GM23248 (cell line): ENCODE results near the gene BAIAP2L2. TPM values are rescaled to one million over a fixed set of nuclear protein-coding genes. Genes with fewer than 3 reads are reported as not detected.

Experiments used
- DNase-seq: peaks from one replicate; pipeline ENCODE4 v3.0.0-alpha.2; 2015
- H2AFZ ChIP-seq: fragments of 200-600 bp; sonication (generic); 2 replicates; pipeline ENCODE4 v1.6.1; 2016; ENCODE audit warnings: antibody characterized with exemption
- H3F3A ChIP-seq: fragments of 200-600 bp; sonication (generic); 2 replicates; pipeline ENCODE4 v1.6.1; 2016; ENCODE audit warnings: mild to moderate bottlenecking, antibody characterized with exemption, mixed run types; ENCODE audit not compliant: insufficient read depth
- H3K27ac ChIP-seq: fragments of 200-600 bp; sonication (generic); 2 replicates; pipeline ENCODE4 v1.5.1; 2016; ENCODE audit warnings: mild to moderate bottlenecking
- H3K27me3 ChIP-seq: fragments of 200-600 bp; sonication (generic); replicated peaks from 2 replicates; pipeline ENCODE4 v1.6.1; 2016; ENCODE audit warnings: mild to moderate bottlenecking; ENCODE audit not compliant: insufficient read depth
- H3K36me3 ChIP-seq: fragments of 200-600 bp; sonication (generic); 2 replicates; pipeline ENCODE4 v1.6.1; 2016; ENCODE audit warnings: low read depth, mild to moderate bottlenecking
- H3K4me1 ChIP-seq: fragments of 200-600 bp; sonication (generic); 2 replicates; pipeline ENCODE4 v1.6.1; 2016; ENCODE audit warnings: mild to moderate bottlenecking; ENCODE audit not compliant: insufficient read depth
- H3K4me2 ChIP-seq: fragments of 200-600 bp; sonication (generic); one replicate; pipeline ENCODE4 v1.6.1; 2016; ENCODE audit warnings: mild to moderate bottlenecking; ENCODE audit not compliant: unreplicated experiment
- H3K4me3 ChIP-seq: fragments of 200-600 bp; sonication (generic); 2 replicates; pipeline ENCODE4 v1.5.1; 2016; ENCODE audit warnings: mild to moderate bottlenecking
- H3K79me2 ChIP-seq: fragments of 200-600 bp; sonication (generic); 2 replicates; pipeline ENCODE4 v1.6.1; 2016; ENCODE audit warnings: mild to moderate bottlenecking; ENCODE audit not compliant: insufficient read depth
- H3K9ac ChIP-seq: fragments of 200-600 bp; sonication (generic); 2 replicates; pipeline ENCODE4 v1.6.1; 2016; ENCODE audit warnings: mild to moderate bottlenecking
- H3K9me2 ChIP-seq: fragments of 200-600 bp; sonication (generic); 2 replicates; pipeline ENCODE4 v1.6.1; 2016; ENCODE audit warnings: mixed run types, mild to moderate bottlenecking, moderate library complexity; ENCODE audit not compliant: insufficient read depth
- H3K9me3 ChIP-seq: fragments of 200-600 bp; sonication (generic); one replicate; pipeline ENCODE4 v1.6.1; 2017; ENCODE audit warnings: low read depth
- H4K20me1 ChIP-seq: fragments of 200-600 bp; sonication (generic); 2 replicates; pipeline ENCODE4 v1.6.0; 2016; ENCODE audit not compliant: insufficient read depth
- EZH2 ChIP-seq: fragments of 200-600 bp; sonication (generic); IDR thresholded peaks from 2 replicates; pipeline ENCODE4 v1.6.1; 2018; ENCODE audit warnings: antibody characterized with exemption, mild to moderate bottlenecking; ENCODE audit not compliant: insufficient read depth, poor library complexity, severe bottlenecking
- EZH2phosphoT487 ChIP-seq: fragments of 200-600 bp; sonication (generic); IDR thresholded peaks from 2 replicates; pipeline ENCODE4 v1.6.1; 2018; ENCODE audit warnings: antibody characterized with exemption, moderate library complexity, mild to moderate bottlenecking, low read depth; ENCODE audit not compliant: insufficient read depth
- WGBS, 2 experiments: methylation state at CpG; one replicate each; pipeline ENCODE4 v1.1.6; 2015 to 2017; ENCODE audit warnings: low lambda C conversion rate in 2 of 2, low coverage in 1 of 2; ENCODE audit errors: missing lambda C conversion rate in 2 of 2; 5-methylcytosine and 5-hydroxymethylcytosine counted together
- in situ Hi-C: fragments of 300-500 bp; cut with MboI; formaldehyde crosslinking; loops from 2 replicates; pipeline ENCODE4 v1.15.0; 2020
- polyA plus RNA-seq: library from polyadenylated mRNA; unstranded; fragments of >200 nt; fragmentation: Nextera tagmentation; extraction: Ambion mirVana; gene quantifications from 2 replicates; pipeline ENCODE4 v1.2.1, GENCODE V29; 2016
- total RNA-seq: library from RNA; depleted of rRNA; stranded (reverse); fragments of >200 nt; shearing (Covaris generic); gene quantifications from 2 replicates; pipeline ENCODE4 v1.2.3, GENCODE V29; 2014

The BAIAP2L2 gene
- total and polyA plus RNA-seq, 2 experiments from 2014 or later: 12.6 to 13.4 TPM

DNA sequence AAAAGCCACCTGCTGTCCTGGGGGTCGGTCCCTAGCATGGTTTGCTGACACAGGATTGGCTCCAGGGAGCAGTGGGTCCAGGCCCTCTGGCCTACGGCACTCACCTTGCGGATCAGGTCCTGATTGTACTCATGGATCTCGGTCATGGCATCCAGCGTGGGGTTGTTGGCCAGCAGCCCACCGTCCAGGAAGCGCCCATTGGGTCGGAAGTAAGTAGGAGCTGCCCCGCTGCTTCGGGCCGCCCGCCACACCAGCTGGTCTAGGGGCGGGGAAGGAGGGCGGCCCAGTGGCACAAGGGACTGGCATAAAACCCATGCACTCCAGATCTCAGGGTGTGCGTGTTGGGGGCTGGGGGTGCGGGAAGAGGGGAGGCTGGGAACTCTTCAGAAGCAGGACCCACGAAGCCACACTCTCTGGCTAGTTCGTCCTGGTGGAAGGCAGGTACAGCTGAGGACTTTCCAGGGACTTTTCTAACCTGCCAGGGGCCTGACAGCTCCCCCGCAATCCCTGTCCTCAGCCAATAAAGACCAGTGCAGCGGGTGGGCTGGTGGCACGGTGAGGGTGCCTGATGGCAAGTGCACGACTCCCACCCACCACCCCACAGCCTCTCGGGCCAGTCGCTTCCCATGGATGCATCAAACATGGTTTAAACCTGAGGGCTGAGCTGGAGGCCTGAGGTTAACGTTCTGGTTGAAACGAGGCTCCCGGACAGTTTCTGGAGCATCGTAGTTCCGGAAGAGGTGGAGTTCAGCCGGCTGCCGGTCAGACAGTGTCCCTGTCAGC lies 5.1 kb upstream of the BAIAP2L2 start:
- in situ Hi-C loops: no loop called here

DNA sequence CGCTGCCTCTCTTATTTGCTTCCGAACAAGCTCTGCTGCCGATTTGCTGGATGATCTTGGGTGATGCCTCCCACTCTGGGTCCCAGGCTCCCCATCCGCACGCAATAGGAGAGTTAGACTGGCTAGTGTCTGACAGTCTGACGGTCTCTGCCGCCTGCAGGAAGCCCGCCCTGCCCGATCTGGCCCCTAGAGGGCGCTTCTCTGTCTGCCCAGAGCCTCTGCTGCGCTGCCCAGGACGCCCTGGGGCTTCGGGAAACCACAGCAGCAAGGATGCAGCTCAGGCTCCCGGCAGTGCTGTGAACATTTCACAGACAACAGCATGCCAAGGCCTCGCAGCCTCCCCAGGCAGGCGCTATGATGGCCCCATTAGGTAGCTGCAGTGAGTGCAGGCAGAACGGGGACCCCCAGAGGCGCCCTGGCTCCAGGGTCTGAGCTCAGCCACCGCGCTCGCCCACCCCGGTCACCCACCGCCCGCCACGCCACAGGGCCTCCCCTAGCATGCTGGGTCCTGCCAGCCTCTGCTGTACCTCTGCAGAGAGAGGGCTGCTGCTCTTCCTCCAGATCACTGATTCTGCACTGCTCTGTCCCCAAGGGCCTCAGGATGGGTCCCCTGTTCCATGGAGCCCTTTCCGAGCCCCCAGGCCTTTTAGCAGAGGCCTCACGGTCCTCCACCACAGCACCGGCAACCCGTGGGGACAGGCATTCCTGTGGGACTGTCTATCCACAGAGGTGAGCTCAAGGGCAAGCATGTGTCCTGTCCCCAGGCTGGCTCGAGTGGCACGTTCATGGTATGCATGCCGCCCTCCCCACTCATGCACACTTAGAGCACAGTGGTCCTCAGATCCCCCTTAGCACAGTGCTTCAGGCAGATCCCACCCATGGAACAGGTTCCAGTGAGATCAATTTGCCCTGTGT lies 4.3 kb upstream of the BAIAP2L2 start:
- 36 to 55% methylated on average over 25 to 30 of the region's 32 CpGs for WGBS, 2 experiments

More for the DNA sequence above, 5.1 kb upstream of the BAIAP2L2 start:
- Histone ChIP-seq H3F3A (no peaks in the 10 kb centered on the region), H3K9ac (no peak overlapping the region), H3K4me1 (no peaks in the 10 kb centered on the region; the same call in 1 of the 2 replicates), H3K79me2 (no peaks in the 10 kb centered on the region), H3K4me3 (no peak overlapping the region), H3K36me3 (no peaks in the 10 kb centered on the region), H3K9me2 (no peaks in the 10 kb centered on the region), H3K27ac (no peak overlapping the region), H2AFZ (no peak overlapping the region), H4K20me1 (no peaks in the 10 kb centered on the region), H3K27me3 (no peaks in the 10 kb centered on the region), H3K4me2 (no peak overlapping the region), H3K9me3 (no peaks in the 10 kb centered on the region)
- no peak for DNase-seq
- TF ChIP-seq EZH2 (no peak), EZH2phosphoT487 (no peak)
- 89 to 92% methylated on average over 27 to 31 of the region's 31 CpGs for WGBS, 2 experiments

GRCh38 chr22:38112381-38112780 lies 1.9 kb upstream of the BAIAP2L2 start:
- H3F3A ChIP-seq: no peaks in the 10 kb centered on the region
- no peak overlapping the region for H3K27ac ChIP-seq
- no peaks in the 10 kb centered on the region for H3K36me3 ChIP-seq
- H3K4me3 ChIP-seq: no peak overlapping the region
- 87 to 91% methylated on average over 5 to 22 of the region's 22 CpGs for WGBS, 2 experiments
- H3K27me3 ChIP-seq: no peaks in the 10 kb centered on the region
- H3K4me1 ChIP-seq: no peaks in the 10 kb centered on the region; the same call in 1 of the 2 replicates
- no peaks in the 10 kb centered on the region for H3K9me2 ChIP-seq
- H3K4me2 ChIP-seq: no peak overlapping the region
- H3K9ac ChIP-seq: no peak overlapping the region
- DNase-seq: no peak
- H3K9me3 ChIP-seq: no peaks in the 10 kb centered on the region
- no peak overlapping the region for H2AFZ ChIP-seq
- H4K20me1 ChIP-seq: no peaks in the 10 kb centered on the region
- in situ Hi-C loops: no loop called here
- TF ChIP-seq EZH2: no peak
- no peak for TF ChIP-seq EZH2phosphoT487
- no peaks in the 10 kb centered on the region for H3K79me2 ChIP-seq

More for the DNA sequence above, 4.3 kb upstream of the BAIAP2L2 start:
- in situ Hi-C loops: no loop called here
- H3K9me3 ChIP-seq: no peaks in the 10 kb centered on the region
- no peak overlapping the region for H2AFZ ChIP-seq
- no peaks in the 10 kb centered on the region; the same call in 1 of the 2 replicates for H3K4me1 ChIP-seq
- TF ChIP-seq EZH2phosphoT487 (no peak), EZH2 (no peak)
- H4K20me1 ChIP-seq: no peaks in the 10 kb centered on the region
- no peaks in the 10 kb centered on the region for H3F3A ChIP-seq
- no peaks in the 10 kb centered on the region for H3K79me2 ChIP-seq
- H3K9me2 ChIP-seq: no peaks in the 10 kb centered on the region
- H3K9ac ChIP-seq: no peak overlapping the region
- no peak overlapping the region for H3K4me3 ChIP-seq
- peak; percentile 89 for DNase-seq
- no peaks in the 10 kb centered on the region for H3K36me3 ChIP-seq
- H3K27me3 ChIP-seq: no peaks in the 10 kb centered on the region
- no peak overlapping the region for H3K4me2 ChIP-seq
- H3K27ac ChIP-seq: no peak overlapping the region

- WGBS, 2 experiments: 85 to 90% methylated on average over 11 of the region's 11 CpGs
- Histone ChIP-seq H3K79me2 (no peaks in the 10 kb centered on the region), H3K9ac (no peak overlapping the region), H3F3A (no peaks in the 10 kb centered on the region), H3K36me3 (no peaks in the 10 kb centered on the region), H3K27ac (no peak overlapping the region), H2AFZ (no peak overlapping the region), H3K9me3 (no peaks in the 10 kb centered on the region), H3K4me1 (no peaks in the 10 kb centered on the region; the same call in 1 of the 2 replicates), H3K4me3 (no peak overlapping the region), H4K20me1 (no peaks in the 10 kb centered on the region), H3K9me2 (no peaks in the 10 kb centered on the region), H3K4me2 (no peak overlapping the region), H3K27me3 (no peaks in the 10 kb centered on the region)
- in situ Hi-C loops: no loop called here
- no peak for TF ChIP-seq EZH2
- TF ChIP-seq EZH2phosphoT487: no peak
- DNase-seq: no peak
Observed at GRCh38 chr22:38111925-38112355, 1.5 kb upstream of the BAIAP2L2 start.
